ENCODE results near the gene KCNAB1.
A peak's percentile ranks its signal among the peaks of the same experiment; 100 is the strongest.

Gene KCNAB1

DNA sequence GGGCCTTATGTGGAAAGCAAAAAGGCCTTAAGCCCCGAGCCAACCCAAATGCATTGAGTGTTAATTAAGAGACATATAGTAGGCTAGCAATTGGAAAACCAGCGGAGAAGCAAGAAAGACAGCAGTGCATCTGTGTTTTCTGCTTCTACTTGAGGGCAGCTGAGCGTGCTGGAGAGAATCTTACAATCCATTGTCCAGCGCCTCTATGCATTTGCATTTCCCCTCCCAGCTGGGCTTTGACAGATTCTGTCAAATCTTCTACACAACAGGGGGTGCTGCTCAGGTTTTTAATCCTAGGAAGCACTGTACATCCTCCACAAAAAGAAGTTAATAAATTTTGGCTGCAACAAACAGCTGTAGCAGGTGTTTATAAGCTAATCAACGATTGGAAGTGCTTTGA lies 410.6 kb downstream of the KCNAB1 start:
- peak in 2 of 56 donors; percentile 10 to 12 for DNase-seq

DNA sequence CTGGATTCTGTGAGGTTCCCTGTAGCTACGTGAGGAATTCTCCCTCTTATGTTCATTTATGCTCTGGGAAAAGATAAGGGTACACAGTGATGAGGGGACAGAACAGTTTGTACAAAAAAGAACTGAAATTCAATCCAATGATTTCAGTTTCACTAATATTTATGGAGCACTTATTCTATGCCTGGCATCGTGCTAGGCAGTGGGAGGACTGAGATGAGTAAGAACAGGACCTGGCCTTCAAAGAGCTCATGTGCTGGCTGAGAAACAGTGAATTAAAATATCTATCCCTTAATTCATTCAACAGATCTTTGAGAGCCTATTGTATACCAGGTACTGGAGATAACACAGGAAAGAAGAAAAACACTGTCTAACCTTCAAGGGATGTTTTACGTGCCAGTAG lies 412.4 kb downstream of the KCNAB1 start:
- DNase-seq, result no peak

DNA sequence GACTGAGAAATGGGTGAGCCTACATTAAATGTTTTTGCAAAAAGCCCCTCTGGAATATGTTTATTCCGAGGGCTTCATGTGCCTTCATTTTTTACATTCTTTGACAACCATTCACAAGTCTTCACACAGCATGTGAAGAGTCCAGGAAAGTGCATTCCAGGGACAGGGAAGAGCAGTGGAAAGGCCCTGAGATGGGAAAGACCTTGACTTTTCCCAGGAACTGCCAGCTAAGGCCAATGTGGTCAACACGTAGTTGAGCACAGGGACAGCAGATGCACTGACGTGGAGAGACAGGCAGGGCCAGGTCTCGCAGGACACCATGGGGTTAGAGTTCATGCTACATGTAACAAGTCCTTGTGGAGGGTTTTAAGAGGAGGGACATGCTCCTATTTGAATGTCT lies 412.8 kb downstream of the KCNAB1 start:
- no peak for DNase-seq

DNA sequence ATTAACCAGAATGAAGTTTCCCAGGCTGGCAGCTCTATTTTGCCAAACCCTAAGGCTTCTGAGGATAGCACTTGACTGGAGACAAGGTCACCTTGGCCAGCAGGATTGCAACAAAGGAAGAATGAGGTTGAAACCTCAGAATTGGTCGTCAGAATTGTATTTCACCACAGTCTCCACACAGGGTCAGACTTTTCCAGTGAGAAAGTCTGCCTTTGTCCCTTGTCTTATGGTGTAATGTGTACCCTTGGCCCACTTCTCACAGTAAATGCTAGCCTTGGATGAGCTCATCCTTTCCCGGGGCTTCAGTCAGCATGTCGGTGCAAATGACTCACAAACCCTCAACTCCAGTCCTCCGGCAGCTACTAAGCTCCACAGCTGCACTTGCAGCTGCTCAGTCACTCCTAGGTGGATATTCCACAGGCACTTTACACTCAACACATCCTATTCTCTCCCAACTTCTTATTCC lies 414.8 kb downstream of the KCNAB1 start:
- DNase-seq, result peak in 43 of 56 donors; percentile 10 to 79 (median 40)

DNA sequence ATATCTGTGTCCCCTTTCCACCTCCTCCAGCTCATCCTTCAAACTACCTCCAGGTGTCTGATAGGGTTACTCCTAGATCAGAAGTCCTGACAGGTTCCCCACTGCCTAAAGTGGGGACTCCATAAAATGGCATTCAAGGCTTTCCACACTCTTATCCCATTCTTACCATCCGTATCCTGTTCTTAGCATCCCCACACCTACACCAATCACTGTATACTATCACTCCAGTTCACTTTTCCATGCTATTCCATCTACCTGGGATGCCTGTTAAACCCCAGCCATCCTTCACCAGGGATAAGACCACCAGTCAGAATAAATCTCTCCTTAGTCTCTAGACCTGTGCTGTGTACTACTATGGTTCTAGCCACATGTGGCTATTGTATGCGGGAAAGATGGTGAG lies 415.4 kb downstream of the KCNAB1 start:
- no peak for DNase-seq

DNA sequence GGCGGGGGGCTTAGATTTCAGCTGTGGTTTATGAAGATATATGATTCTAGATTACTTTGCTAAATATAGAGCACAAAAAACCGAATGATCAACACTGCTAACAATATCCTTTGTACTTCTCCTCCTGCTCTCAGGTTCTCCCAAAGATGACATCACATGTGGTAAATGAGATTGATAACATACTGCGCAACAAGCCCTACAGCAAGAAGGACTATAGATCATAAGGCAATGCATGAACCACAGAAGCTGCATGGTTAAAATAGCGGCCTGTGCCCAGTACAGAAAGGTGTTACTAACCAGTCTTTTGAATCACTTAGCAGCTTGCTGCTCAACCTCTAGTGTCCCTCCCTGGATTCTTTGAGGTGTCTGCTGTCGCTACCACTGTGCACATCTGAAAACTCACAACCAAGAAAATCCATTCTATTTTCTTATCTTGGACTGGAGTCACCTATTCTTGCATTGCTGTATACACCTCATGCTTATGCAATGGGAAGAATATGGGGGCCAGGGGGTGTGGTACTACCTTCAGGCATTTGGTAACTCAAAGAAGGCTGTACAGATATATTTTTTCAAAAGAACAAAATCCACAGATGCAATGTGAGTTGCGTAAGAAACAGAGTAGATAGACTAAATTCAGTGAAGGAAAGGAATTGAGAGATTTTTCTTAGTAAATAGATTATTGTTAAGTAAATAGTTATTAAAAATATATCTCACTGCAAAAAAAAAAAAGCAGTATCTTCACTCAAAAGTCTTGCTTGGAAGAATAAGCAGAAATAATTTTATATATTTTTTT lies 416.3 kb downstream of the KCNAB1 start:
- DNase-seq, result no peak

DNA sequence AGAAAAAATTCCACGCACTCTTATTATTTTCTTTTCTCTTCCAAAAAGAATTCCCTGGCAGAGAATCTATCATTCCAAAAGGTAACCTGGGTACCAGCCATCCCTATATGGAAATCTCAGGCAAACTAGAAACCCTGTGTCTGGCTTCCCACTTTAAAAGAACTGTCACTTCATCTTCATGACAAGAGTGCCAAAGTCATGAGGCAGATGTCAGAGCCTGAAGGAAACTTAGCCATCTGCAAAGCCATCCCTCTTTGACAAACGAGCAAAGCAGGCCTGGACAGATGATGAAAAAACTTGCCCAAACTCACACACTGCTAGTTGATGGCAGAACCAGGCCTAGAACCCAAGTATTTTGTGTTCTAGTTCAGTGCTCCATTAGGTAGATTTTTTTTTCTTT lies 418.7 kb downstream of the KCNAB1 start:
- no peak for DNase-seq

DNA sequence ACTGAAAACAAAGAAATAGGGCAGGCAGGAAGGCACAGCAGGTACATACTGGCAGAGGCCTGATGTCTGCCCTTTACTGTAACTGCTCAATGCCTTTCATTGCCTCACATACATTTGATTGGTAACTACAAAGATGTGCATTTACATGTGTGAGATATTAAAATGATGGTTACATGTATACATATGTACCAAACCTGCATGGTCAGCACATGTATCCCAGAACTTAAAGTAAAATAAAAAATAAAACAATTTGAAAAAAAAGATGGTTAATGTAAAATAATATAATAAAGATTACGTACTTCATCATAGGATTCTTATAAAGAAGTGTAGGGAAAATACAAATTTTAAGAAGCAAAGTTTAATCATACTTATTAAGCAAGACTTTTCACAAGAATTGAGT lies 419.4 kb downstream of the KCNAB1 start:
- no peak for DNase-seq

DNA sequence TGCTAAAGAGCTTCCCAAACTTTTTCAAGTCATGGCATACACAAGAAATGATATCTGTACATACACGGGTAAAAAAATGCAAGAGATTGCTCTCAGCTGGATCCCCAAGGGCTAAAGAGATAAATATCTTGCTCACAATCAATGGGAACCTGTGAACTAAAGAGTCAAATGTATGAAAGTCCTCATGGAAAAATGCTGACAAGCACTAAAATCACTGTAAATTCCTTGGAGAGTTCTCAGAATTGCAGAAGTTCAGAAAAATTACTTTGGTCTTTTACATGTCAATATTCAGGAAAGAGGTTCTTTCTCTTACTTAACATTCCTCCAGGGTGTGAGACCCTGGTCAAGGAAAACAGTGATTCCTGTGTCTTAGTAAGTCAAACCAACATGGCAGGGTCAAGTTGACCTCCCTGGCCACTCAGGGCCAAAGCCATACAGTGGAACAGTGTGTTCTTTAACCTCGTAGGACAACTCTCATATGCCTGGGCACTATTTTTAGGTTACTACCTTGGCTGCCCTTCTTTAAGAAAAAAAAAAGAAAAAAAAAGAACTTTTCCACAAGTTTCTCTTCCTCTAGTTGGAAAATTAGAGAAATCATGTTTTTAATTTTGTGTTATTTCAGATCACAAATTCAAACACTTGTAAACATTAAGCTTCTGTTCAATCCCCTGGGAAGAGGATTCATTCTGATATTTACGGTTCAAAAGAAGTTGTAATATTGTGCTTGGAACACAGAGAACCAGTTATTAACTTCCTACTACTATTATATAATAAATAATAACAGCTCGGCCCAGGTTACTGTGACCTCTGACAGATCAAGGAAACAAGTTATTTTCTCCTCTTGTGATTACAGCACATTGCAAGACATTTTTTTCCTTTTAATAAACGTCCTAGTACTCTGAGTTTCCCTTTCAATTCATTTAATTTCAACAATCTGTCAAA lies 422.0 kb downstream of the KCNAB1 start:
- DNase-seq, result no peak

DNA sequence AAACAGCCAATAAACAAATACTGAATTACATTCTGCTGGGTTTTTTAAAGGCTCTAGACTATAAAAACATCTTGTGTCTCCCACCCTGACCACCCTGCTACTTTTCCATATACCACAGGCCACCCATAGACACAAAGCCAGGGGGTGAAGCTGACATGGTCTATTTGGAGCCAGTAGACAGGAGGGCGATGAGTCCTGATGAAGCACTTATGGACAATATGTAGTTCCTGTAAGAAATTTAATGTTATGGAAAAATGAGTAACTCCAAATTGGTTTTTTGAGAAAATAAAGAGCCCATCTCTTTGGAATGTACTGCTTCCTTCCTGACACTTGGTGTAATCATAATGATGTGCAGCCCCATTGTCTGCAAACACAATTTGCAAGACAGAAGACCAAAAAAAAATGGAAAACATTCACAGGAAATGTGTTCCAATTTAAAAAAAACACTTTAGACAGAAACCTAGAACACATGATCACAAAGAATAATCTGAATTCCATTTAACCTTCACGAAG lies 422.7 kb downstream of the KCNAB1 start:
- DNase-seq, result no peak

DNA sequence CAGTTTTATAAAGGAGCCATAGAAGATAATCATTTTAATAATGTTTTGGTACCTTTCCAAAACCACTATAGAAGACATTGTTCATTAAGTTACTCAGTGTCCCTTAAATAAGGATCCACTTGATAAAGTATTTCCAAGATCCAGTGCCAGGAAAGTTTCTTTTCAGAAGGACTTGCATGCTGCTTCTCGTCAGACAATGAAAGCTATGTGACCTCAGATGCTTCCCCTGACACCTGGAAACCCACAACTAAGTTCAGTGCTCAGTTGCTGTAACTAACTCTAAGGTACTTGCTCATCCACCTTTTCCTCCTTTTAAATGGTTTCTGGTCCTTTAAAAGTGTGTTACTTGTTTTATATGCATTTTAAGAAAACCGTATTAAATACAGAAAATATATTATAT lies 427.3 kb downstream of the KCNAB1 start:
- DNase-seq, result no peak

DNA sequence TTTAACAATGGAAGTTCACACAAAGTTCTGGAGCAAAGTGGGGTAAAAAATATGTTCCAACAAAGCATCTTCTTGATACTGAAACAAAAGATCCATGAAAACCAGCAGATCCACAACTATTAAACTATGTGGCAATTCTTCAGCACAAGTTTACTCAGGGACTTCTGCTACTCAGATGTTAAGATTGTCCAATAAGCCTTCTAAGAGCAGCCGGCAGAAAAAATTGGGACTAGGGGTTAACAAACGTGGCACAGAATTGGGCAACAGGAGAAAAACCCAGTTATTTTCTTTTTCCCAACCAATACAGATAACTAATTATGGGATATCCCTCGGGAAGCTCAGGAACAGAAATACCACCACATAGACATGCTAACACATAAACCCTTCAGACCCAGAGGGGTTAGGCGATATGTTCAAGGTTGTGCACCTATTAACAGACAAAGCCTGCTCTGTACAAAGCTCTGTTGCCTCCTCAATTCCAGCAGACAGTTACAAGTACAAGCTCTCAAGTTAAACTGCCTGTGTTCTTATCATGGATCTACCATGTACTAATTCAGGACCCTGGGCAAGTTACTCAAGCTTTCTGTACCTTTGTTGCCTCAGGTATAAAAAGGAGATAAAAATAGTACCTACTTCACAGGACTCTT lies 427.8 kb downstream of the KCNAB1 start:
- no peak for DNase-seq

DNA sequence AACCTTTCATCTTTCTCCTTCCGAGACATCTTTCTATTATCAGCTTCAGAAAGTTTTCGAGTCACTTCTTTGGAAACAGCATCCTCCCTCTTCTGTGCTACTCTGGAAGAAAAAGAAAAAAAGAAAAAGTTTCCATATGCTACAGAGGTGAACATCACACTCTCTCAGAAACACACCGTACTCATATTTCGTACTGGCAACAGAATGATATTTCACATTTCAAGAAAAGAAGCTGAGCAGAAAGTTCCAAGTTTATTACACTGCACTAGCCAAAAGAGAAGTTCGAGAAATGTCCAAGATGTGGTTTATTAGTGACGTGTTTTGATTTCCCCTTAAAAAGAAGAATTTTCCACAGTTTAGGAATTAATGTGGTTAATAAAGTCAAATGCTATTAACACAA lies 428.5 kb downstream of the KCNAB1 start:
- no peak for DNase-seq

DNA sequence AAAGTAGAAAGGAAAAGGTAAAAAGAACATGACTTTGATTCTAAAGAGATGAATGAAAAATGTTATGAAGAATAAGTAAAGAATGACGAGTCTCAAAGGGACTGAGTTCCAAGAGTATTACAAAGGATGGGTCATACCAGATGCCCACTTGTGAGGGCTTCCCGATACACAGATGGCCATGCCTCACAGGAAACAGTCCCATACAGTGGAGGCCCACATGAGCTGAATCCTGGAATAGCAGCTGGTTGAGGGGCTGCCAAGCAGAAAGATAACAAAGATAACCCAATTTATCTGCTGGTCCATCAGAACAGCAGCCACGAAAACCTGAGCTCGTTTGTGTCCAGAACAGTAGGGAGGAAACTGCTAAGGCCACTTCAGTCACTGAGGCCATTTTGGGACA lies 430.9 kb downstream of the KCNAB1 start:
- DNase-seq, result no peak

DNA sequence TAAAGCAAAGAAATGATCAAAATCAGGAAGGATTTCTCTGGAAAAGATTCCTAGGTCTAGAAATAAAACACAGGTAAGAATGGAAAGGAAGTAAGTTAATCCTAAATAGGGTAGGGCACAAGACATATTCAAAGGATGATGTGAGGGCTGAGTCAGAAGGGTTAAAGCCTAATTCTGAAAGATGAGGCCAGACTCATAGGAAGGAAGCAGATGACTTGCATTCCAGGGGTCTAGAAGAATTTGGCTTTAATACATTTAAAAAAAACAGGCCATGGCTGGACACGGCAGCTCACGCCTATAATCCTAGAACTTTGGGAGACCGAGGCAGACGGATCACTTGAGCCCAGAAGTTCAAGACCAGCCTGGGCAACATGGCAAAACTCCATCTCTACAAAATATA lies 431.4 kb downstream of the KCNAB1 start:
- DNase-seq, result no peak

DNA sequence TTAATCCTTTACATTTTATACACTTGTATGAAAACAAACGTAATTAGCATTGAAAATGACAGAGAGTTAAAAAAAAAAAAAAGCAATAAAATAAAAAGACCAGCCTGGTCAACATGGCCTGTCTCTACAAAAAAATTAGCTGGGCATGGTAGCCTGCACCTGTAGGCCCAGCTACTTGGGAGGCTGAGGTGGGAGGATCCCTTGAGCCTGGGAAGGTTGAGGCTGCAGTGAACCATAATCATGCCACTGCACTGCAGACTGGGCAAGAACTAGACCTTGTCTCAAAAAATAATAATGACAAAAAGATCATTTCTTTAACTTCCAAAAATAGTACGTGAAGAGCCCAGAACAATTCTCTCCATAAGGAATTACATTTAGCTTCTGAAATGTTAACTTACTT lies 432.6 kb downstream of the KCNAB1 start:
- DNase-seq, result no peak

DNA sequence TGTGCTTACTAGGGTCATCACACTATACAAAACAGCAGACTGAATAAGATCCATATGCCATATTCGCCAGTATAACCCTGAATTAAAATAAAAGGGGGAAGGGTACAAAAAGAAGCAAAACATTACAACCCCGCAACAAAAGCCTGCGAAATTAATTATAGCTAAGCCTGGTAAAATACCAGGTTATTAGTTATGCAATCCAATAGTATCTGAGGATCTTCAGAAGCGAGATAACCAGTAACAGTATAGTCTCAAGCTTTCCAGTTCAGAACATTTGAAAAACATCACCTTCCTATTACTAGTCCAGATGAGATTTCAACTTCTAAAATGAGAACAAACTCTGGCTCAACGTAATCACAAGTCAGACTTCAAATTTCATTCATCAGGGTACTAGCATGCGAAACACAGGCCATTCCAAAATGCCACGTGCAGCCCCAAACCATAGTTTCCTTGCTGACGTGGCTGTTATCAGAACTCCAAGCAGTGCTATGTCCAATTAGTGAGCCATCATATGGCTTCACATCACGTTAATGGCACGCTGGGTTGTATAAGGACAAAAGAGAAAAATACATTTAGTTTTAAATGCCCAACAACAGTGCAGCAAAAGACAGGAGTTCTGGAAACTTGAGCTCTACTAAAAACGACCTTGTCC lies 433.5 kb downstream of the KCNAB1 start:
- DNase-seq, result no peak

DNA sequence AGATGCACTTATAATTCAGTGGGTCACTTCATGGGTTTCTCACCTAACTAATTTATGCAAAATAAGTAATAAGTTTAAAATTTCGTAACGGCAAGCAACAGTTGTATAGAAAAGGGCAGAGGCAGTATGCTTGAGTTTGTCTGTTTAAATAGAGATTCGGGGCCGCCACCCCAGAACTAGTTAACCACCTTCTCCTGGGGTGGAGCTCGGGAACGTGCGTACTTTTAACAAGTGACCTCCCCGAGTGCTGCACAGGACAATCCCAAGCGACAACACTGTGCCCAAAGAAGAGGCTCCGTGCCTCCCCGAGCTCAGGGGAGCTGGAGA lies 434.1 kb downstream of the KCNAB1 start:
- DNase-seq, result peak in 2 of 56 donors; percentile 54 to 58

DNA sequence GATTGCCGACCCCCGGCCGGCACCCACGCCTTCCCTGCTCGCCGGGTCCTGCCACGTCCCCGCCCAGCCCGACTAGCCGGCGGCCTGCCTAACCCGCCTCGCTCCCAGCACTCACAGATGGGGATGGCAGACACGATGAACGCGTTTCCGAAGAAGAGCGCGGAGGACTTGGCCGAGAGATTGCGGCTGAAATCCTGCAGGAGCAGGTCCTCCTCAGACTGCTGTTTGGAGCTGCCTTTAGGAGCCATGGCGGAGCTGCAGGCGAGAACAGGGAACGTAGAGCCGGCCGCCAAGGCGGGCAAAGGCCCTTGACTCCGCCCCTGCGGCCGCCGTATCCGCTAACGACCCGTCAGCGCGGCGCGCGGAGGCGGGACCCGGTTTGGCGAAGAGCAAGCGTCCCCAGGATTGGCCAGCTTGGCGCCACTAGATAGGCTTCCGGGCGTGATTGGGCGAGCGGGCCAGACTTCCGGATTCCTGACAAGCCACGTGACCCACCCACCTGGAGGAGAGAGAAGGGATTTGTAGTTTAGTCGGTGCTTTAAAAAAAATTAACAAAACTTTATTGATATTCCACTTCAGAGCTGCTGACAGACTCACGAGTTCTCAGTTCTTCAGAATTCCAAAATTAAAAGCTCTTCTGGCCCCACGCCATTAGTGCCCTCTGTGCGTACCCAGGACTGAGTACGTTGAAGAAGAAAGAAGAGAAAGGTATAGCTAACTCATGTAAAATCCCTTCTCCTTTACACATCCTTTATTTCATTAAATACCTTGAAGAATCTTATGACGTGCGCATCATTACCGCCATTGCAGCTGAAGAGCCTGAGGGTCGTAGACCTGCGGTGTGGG lies 434.7 kb downstream of the KCNAB1 start, which contains the start of gene SSR3:
Gene SSR3 (minus strand): TSS at position 276 of the 846 bp plus-strand sequence. CDS start 28 bp downstream, at position 248.
- peak; percentile 87 to 100 (median 98) for DNase-seq

DNA sequence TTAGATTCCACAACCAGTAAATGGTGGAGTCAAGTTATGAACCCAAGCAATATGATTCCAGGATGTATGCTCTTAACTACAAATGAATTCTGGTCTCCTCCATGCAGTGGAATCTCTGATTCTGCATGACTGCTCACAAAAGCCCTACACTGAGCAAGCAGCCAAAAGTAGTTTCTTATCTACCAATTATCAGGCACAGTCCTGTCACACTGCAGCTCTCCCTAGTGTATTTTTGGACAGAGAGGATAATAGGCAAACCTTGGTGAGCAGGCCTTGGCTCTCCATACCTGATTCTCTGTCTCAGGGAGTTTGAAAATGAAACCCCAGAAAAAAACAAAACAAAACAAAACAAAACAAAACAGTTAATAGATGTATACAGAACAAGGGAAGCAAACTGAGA lies 438.0 kb downstream of the KCNAB1 start:
- no peak for DNase-seq

All from nucleus accumbens (tissue), 56 donors.